Hippocampal formation (tissue), 2 donors: ENCODE results near the gene ADAMTS14.

Experiments
- DNase-seq, 2 donors: peaks; one replicate each; lab custom pipeline; 2025; lab: John Stamatoyannopoulos, UW

ADAMTS14 gene

GRCh38 chr10:70771311-70772194, 99.2 kb downstream of the ADAMTS14 start:
- DNase-seq: no peak

- no peak for DNase-seq
These were observed 100.3 kb downstream of the ADAMTS14 start for GRCh38 chr10:70772627-70773026.

GRCh38 chr10:70773461-70773860, 101.2 kb downstream of the ADAMTS14 start:
- no peak for DNase-seq

GRCh38 chr10:70773965-70774809, 101.9 kb downstream of the ADAMTS14 start:
- no peak for DNase-seq

- DNase-seq: no peak
These were observed 102.7 kb downstream of the ADAMTS14 start for GRCh38 chr10:70774810-70775678.

- no peak for DNase-seq
These were observed 103.6 kb downstream of the ADAMTS14 start for GRCh38 chr10:70775679-70776454.

- no peak for DNase-seq
These were observed 104.2 kb downstream of the ADAMTS14 start for GRCh38 chr10:70776455-70777005.

- no peak for DNase-seq
These were observed 105.0 kb downstream of the ADAMTS14 start for GRCh38 chr10:70777063-70777875.

GRCh38 chr10:70778267-70778924, 106.1 kb downstream of the ADAMTS14 start:
- DNase-seq: no peak

GRCh38 chr10:70779088-70779487, 106.8 kb downstream of the ADAMTS14 start:
- no peak for DNase-seq

- no peak for DNase-seq
These were observed 107.4 kb downstream of the ADAMTS14 start for GRCh38 chr10:70779511-70780369.

- DNase-seq: no peak
These were observed 108.1 kb downstream of the ADAMTS14 start for GRCh38 chr10:70780370-70780760.

GRCh38 chr10:70780772-70781171, 108.5 kb downstream of the ADAMTS14 start:
- no peak for DNase-seq

GRCh38 chr10:70781461-70782051, 109.2 kb downstream of the ADAMTS14 start:
- DNase-seq: no peak

GRCh38 chr10:70782086-70782745, 109.9 kb downstream of the ADAMTS14 start:
- DNase-seq: no peak

- no peak for DNase-seq
These were observed 110.7 kb downstream of the ADAMTS14 start for GRCh38 chr10:70782746-70783680.
